PC-9 (cell line): ENCODE data around the gene PCDHA2.
"Not testable (repeated sequence)": the region's sequence is repeated elsewhere in the genome, so short reads cannot be mapped to it uniquely, and the experiment has no call there.

Experiments used
- CTCF ChIP-seq: fragments of 200-600 bp; sonication (generic); conservative IDR thresholded peaks from 2 replicates; pipeline ENCODE4 v1.6.1; 2017; ENCODE audit warnings: mixed run types, antibody characterized with exemption, mild to moderate bottlenecking, moderate library complexity
- EZH2 ChIP-seq: fragments of 200-600 bp; sonication (generic); IDR thresholded peaks from 2 replicates; pipeline ENCODE4 v1.8.0; 2017; ENCODE audit warnings: antibody characterized with exemption, low read depth

- not testable (repeated sequence) for TF ChIP-seq EZH2, CTCF
These were observed 35.2 kb downstream of the PCDHA2 start for GRCh38 chr5:140829511-140830501.
